CD4-positive, alpha-beta T cell treated with Interleukin-21 for 1 hour (primary cell): ENCODE measurements around the gene VPS26A.

Experiments
- DNase-seq: peaks from one replicate; pipeline ENCODE4 v3.0.0-alpha.2; 2020

VPS26A gene

GRCh38 chr10:69123747-69124562 lies at the start of gene VPS26A:
VPS26A (plus strand) TSS chr10:69124178; CDS start chr10:69124278, 100 bp downstream.
- DNase-seq, result peak; percentile 98

- DNase-seq, result no peak
Measured at GRCh38 chr10:69074532-69074931, 49.4 kb upstream of the VPS26A start.

- no peak for DNase-seq
Measured at GRCh38 chr10:69075431-69075830, 48.5 kb upstream of the VPS26A start.

- no peak for DNase-seq
Measured at GRCh38 chr10:69078311-69078710, 45.7 kb upstream of the VPS26A start.

GRCh38 chr10:69080226-69080625 lies 43.8 kb upstream of the VPS26A start:
- DNase-seq, result no peak

GRCh38 chr10:69086001-69086509 lies 37.9 kb upstream of the VPS26A start:
- DNase-seq, result no peak

- DNase-seq, result peak; percentile 95
Measured at GRCh38 chr10:69087590-69088470, 36.1 kb upstream of the VPS26A start, which contains the start of gene SRGN. SRGN (plus strand) TSS chr10:69088103; CDS start chr10:69088158, 55 bp downstream.

GRCh38 chr10:69088471-69088769 lies 35.6 kb upstream of the VPS26A start:
- DNase-seq, result peak; percentile 56

GRCh38 chr10:69088801-69089501 lies 35.0 kb upstream of the VPS26A start:
- DNase-seq, result peak; percentile 90

- DNase-seq, result peak; percentile 93
Measured at GRCh38 chr10:69089638-69090599, 34.1 kb upstream of the VPS26A start.

- no peak for DNase-seq
Measured at GRCh38 chr10:69090685-69091084, 33.3 kb upstream of the VPS26A start.

- DNase-seq, result no peak
Measured at GRCh38 chr10:69091143-69091651, 32.8 kb upstream of the VPS26A start.

- DNase-seq, result peak; percentile 93
Measured at GRCh38 chr10:69092959-69093850, 30.8 kb upstream of the VPS26A start.

GRCh38 chr10:69093933-69094332 lies 30.0 kb upstream of the VPS26A start:
- no peak for DNase-seq

- DNase-seq, result no peak
Measured at GRCh38 chr10:69096045-69096444, 27.9 kb upstream of the VPS26A start.

- no peak for DNase-seq
Measured at GRCh38 chr10:69097729-69098128, 26.2 kb upstream of the VPS26A start.

- no peak for DNase-seq
Measured at GRCh38 chr10:69100136-69100872, 23.7 kb upstream of the VPS26A start.

GRCh38 chr10:69101451-69102095 lies 22.4 kb upstream of the VPS26A start:
- DNase-seq, result peak; percentile 50

GRCh38 chr10:69102440-69102839 lies 21.5 kb upstream of the VPS26A start:
- no peak for DNase-seq
